Effector memory CD4-positive, alpha-beta T cell (primary cell): Measurements from ENCODE around the gene MIEN1.
A peak's percentile ranks its signal among the peaks of the same experiment; 100 is the strongest.

Experiments
- DNase-seq, 3 donors: peaks; one replicate each; pipeline ENCODE4 v3.0.0-alpha.2; 2020
- H3K27ac ChIP-seq: 2 replicates; pipeline ENCODE4 v1.7.0; 2013; ENCODE audit warnings: mild to moderate bottlenecking, low read length, moderate library complexity; ENCODE audit not compliant: insufficient read depth, poor library complexity, severe bottlenecking
- H3K27me3 ChIP-seq: replicated peaks from 2 replicates; pipeline ENCODE4 v1.7.0; 2013; ENCODE audit warnings: mild to moderate bottlenecking, low read length; ENCODE audit not compliant: insufficient read depth, control insufficient read depth, poor library complexity, severe bottlenecking
- H3K36me3 ChIP-seq: 2 replicates; pipeline ENCODE4 v1.7.0; 2013; ENCODE audit warnings: mild to moderate bottlenecking, low read length, moderate library complexity; ENCODE audit not compliant: control insufficient read depth, insufficient read depth
- H3K4me1 ChIP-seq: 2 replicates; pipeline ENCODE4 v1.7.0; 2013; ENCODE audit warnings: low read length, mild to moderate bottlenecking; ENCODE audit not compliant: control insufficient read depth, insufficient read depth, poor library complexity, severe bottlenecking
- H3K4me3 ChIP-seq: 2 replicates; pipeline ENCODE4 v1.7.0; 2013; ENCODE audit warnings: low read length, low read depth, mild to moderate bottlenecking; ENCODE audit not compliant: insufficient read depth, poor library complexity, severe bottlenecking
- H3K9me3 ChIP-seq: 2 replicates; pipeline ENCODE4 v1.7.0; 2013; ENCODE audit warnings: mild to moderate bottlenecking, low read length, moderate library complexity; ENCODE audit not compliant: control insufficient read depth

The MIEN1 gene

GRCh38 chr17:39755554-39756379, 25.4 kb upstream of the MIEN1 start:
- Histone ChIP-seq H3K36me3 (peaks cover 2% of the 10 kb centered on the region), H3K27ac (peak overlapping the region; percentile 98), H3K4me3 (peak overlapping the region; percentile 58), H3K9me3 (no peaks in the 10 kb centered on the region), H3K4me1 (peaks cover 48% of the 10 kb centered on the region), H3K27me3 (no peaks in the 10 kb centered on the region)
- DNase-seq = peak; percentile 49 to 59 (median 50)

DNA sequence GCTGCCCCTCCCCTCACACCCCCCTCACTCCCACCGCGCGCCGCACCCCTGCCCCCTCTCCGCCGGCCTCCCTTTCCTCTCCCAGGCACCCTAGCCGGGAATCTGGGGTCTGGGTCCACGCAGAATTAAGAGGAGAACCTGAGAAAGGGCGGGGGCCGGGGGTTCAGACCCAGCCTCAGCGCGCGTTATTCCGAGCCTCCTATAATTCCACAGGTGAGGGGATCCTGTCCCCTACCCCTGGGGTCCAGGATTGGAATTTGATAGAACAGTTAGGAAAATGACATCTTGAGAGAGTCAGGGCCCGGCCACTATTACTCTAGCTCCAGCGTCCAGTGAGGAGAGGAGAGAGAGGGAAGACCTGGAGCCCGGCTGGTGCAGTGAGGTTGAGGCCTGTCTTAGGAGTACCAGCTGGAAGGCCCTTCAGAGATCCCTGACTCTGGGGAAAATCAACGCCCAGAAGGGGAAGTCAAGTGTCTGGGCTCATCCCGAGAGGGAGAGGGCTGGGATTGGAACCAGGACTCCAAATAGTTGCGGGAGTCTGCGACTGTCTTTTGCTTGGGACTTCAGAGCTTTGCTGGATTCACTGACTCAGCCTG, 24.7 kb upstream of the MIEN1 start:
- Histone ChIP-seq H3K27me3 (no peaks in the 10 kb centered on the region), H3K27ac (peak overlapping the region; percentile 98), H3K4me1 (peaks cover 48% of the 10 kb centered on the region)

GRCh38 chr17:39754161-39754957, 24.0 kb upstream of the MIEN1 start:
- H3K27ac ChIP-seq = peak overlapping the region; percentile 98
- no peaks in the 10 kb centered on the region for H3K27me3 ChIP-seq
- no peaks in the 10 kb centered on the region for H3K9me3 ChIP-seq
- H3K4me1 ChIP-seq = peaks cover 48% of the 10 kb centered on the region
- DNase-seq = peak; percentile 94 to 95 (median 95)
- H3K36me3 ChIP-seq = no peaks in the 10 kb centered on the region
- H3K4me3 ChIP-seq = peak overlapping the region; percentile 58

More for the DNA sequence above, 24.7 kb upstream of the MIEN1 start:
- Histone ChIP-seq H3K36me3 (no peaks in the 10 kb centered on the region), H3K9me3 (no peaks in the 10 kb centered on the region), H3K4me3 (peak overlapping the region; percentile 58)
- no peak for DNase-seq

DNA sequence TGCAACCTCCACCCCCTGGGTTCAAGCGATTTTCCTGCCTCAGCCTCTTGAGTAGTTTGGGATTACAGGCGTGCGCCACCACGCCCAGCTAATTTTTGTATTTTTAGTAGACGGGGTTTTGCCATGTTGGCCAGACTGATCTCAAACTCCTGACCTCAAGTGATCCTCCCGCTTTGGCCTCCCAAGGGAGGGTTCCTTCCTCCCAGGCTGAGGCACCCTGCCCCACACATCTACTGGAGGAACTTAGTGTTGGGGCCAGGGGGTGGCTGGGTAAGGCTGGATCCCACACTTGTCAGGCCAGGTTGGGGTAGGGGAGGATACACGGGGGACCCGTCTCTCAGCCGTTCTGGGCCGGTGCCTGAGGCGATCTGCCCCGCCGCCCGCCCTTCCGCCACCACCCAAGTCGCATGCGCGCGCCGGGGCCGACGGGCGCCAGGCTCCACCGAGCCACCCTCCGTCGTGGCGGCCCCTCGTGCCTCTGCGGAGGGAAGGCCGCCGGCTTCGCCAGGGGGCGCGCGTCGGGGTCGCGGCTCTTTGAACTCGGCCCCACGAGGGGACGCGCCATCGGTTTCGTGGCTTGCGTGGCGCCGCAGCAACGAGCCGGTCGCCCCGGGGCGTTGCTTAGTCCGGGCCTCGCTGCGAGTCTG, 23.3 kb upstream of the MIEN1 start:
- H3K27me3 ChIP-seq = no peaks in the 10 kb centered on the region
- peak overlapping the region; percentile 98 for H3K27ac ChIP-seq
- peak overlapping the region; percentile 58 for H3K4me3 ChIP-seq
- peak in 2 of 3 donors; percentile 68 for DNase-seq
- peaks cover 48% of the 10 kb centered on the region for H3K4me1 ChIP-seq
- no peaks in the 10 kb centered on the region for H3K9me3 ChIP-seq
- no peaks in the 10 kb centered on the region for H3K36me3 ChIP-seq

- peaks cover 35% of the 10 kb centered on the region for H3K4me1 ChIP-seq
- no peaks in the 10 kb centered on the region for H3K36me3 ChIP-seq
- H3K4me3 ChIP-seq = no peak overlapping the region
- no peak overlapping the region for H3K27ac ChIP-seq
- no peaks in the 10 kb centered on the region for H3K27me3 ChIP-seq
- no peaks in the 10 kb centered on the region for H3K9me3 ChIP-seq
- no peak for DNase-seq
Measured at GRCh38 chr17:39752241-39752881, 22.0 kb upstream of the MIEN1 start.

DNA sequence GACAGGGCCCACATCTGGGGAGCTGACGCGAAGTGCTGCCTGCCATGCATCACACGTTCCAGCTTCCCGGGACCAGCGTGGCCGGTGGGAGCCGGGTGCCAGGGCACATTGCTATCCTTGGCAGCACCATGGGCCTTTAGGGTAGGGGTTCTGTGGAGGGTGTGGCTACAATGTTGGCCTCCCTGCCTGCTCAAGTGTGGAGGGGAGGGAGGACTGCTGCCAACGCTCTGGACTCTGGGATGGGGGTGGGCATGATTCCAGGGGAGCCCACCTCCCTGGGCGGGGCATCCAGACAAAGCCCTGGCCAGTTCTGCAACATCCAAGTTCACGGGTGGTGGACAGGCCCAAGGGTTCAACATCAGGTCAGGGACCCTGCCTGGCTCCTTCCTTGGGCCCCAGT, 21.3 kb upstream of the MIEN1 start:
- Histone ChIP-seq H3K4me1 (peaks cover 28% of the 10 kb centered on the region), H3K27me3 (no peaks in the 10 kb centered on the region), H3K4me3 (no peak overlapping the region), H3K9me3 (no peaks in the 10 kb centered on the region), H3K36me3 (no peaks in the 10 kb centered on the region), H3K27ac (no peak overlapping the region)
- no peak for DNase-seq

DNA sequence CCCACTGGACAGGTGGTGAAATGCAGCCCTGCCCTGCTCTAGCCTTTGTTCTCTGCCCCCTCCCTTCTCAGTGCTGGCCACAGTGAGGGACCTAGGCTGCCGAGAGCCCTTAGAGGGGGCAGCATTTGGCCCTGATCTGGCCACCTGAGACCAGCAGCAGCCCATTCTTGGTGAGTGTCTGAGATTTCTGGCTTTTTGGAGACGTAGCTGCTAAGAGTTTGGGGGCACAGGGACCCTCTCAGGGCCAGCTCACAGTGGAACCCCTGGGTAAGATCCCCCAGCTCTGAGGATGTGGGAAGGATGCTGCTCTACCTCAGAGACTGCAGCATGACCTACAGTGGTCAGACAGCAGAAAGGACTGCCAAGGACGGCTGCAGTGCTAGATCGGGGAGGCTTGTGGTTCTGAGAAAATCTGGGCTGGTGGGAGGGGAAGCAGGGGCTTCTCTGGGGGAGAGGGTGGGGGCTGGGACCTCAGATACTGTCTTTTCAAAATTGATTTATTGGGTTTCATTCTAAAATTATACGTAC, 20.7 kb upstream of the MIEN1 start:
- Histone ChIP-seq H3K27me3 (no peaks in the 10 kb centered on the region), H3K4me3 (no peak overlapping the region), H3K4me1 (peaks cover 22% of the 10 kb centered on the region), H3K9me3 (no peaks in the 10 kb centered on the region), H3K36me3 (no peaks in the 10 kb centered on the region), H3K27ac (no peak overlapping the region)
- DNase-seq = no peak

DNA sequence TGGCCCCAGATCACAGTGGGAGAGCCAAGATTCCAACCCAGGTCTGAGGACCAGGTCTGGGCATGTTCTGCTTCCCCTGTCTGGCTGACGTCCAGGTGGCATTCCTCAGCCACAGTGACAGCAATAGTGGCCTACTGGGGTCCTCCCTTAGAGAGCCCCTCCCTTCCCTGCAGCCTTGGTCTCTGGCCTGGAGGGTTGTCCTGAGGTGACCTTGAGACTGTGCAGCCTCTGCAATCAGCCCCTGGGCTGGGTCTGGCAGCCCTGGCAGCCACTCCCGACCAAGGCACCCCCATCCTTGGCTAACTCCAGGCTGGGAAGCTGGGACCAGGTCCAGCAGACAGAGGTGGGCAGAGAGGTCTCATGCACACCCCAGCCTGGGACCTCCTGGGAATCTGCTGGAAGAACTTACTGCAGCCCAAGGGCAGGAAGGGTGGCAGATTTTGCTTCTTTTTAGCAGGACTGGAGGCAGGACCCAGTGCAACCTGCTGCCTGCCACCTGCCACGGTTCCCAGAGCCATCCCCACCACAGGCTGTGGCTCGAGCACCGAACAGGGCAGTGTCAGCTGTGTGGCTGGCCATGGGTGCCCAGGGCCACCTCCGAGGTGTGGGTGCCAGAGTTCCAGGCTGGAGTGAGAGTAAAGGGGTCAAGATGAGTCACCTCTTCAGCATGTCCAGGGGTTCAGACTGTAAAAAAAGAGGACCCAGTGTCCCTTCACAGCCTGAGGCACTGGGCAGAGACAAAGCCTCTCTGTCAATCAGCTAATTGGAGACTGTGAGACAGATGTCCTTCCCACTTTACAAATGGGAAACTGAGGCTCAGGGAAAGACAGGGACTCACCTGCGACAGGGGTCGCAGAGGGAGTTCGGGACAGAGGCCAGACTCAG, 20.0 kb upstream of the MIEN1 start:
- peaks cover 16% of the 10 kb centered on the region for H3K4me1 ChIP-seq
- H3K27me3 ChIP-seq = no peaks in the 10 kb centered on the region
- no peak overlapping the region for H3K27ac ChIP-seq

More for the DNA sequence above, 20.0 kb upstream of the MIEN1 start:
- H3K9me3 ChIP-seq = no peaks in the 10 kb centered on the region
- no peak for DNase-seq
- H3K36me3 ChIP-seq = no peaks in the 10 kb centered on the region
- no peak overlapping the region for H3K4me3 ChIP-seq
